Suprapubic skin (tissue), 3 donors: ENCODE data around the gene RBFA.

ENCODE experiments used
- POLR2A ChIP-seq, 2 donors: fragments of 450-650 bp; IDR thresholded peaks; one replicate each; pipeline ENCODE4 v1.6.1; 2017; ENCODE audit warnings: antibody characterized with exemption in 2 of 2, mild to moderate bottlenecking in 2 of 2, moderate library complexity in 2 of 2
- TF ChIP-seq, protein P1 (sequence below), 2 donors: fragments of 200-600 bp in 1 of 2; fragments of 450-650 bp in 1 of 2; sonication (generic) in 1 of 2; IDR thresholded peaks; one replicate each; pipeline ENCODE4 v1.5.1; 2016 to 2019; ENCODE audit warnings: antibody characterized with exemption in 2 of 2, mild to moderate bottlenecking in 1 of 2, moderate library complexity in 1 of 2

DNA sequence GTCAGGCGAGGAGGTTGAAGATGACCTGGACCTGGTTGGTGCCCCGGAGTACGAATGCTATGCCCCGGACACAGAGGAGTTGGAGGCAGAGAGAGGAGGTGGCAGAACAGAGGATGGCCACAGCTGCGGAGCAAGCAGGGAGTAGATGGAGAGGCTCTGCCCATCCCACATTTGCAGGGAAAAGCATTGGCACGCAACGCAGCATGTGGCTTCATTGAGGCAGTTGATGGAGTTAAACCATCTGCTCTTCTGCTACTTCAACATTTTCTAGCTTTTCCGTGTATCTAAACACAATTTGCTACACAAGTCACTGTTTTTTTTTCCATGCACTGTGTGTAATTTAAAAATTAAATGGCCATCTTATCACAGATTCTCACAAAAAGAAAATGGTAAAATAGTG lies 11.8 kb downstream of the RBFA start:
- TF ChIP-seq, protein P1, sequence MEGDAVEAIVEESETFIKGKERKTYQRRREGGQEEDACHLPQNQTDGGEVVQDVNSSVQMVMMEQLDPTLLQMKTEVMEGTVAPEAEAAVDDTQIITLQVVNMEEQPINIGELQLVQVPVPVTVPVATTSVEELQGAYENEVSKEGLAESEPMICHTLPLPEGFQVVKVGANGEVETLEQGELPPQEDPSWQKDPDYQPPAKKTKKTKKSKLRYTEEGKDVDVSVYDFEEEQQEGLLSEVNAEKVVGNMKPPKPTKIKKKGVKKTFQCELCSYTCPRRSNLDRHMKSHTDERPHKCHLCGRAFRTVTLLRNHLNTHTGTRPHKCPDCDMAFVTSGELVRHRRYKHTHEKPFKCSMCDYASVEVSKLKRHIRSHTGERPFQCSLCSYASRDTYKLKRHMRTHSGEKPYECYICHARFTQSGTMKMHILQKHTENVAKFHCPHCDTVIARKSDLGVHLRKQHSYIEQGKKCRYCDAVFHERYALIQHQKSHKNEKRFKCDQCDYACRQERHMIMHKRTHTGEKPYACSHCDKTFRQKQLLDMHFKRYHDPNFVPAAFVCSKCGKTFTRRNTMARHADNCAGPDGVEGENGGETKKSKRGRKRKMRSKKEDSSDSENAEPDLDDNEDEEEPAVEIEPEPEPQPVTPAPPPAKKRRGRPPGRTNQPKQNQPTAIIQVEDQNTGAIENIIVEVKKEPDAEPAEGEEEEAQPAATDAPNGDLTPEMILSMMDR (IDR thresholded peaks at IDR 0.05): no peak
- no peak for TF ChIP-seq POLR2A (IDR thresholded peaks at IDR 0.05)
